Measurements from ENCODE around the gene BCAS3. TPM values are rescaled to one million over a fixed set of nuclear protein-coding genes. Genes with fewer than 3 reads are reported as not detected.

BCAS3 gene
- polyA plus RNA-seq, 1 donor from 2014 or later = 21.6 TPM

GRCh38 chr17:61323003-61323908 lies 645.6 kb downstream of the BCAS3 start:
- H3K27ac ChIP-seq (ENCODE audit: low read length) = no peak overlapping the region

More at GRCh38 chr17:61323003-61323908, 645.6 kb downstream of the BCAS3 start:
- H3K36me3 ChIP-seq (ENCODE audit: insufficient read depth, low read length) = no peaks in the 10 kb centered on the region
- no peaks in the 10 kb centered on the region for H3K79me2 ChIP-seq (replicated peaks; ENCODE audit: insufficient read depth, low read length)
- H3F3A ChIP-seq (ENCODE audit: insufficient read depth, low read length, poor library complexity, severe bottlenecking) = no peaks in the 10 kb centered on the region
- H3K4me2 ChIP-seq (ENCODE audit: low read length) = no peak overlapping the region
- no peaks in the 10 kb centered on the region for H4K20me1 ChIP-seq (ENCODE audit: insufficient read depth)
- TF ChIP-seq POLR2AphosphoS5 (IDR thresholded peaks at IDR 0.05) (no peak), SMC3 (conservative IDR thresholded peaks at IDR 0.05; ENCODE audit: poor library complexity) (no peak), EZH2 (IDR thresholded peaks at IDR 0.05; ENCODE audit: borderline replicate concordance, insufficient read depth, low read length, poor library complexity, severe bottlenecking) (no peak), TAF1 (IDR thresholded peaks at IDR 0.05; ENCODE audit: low read depth) (no peak), MXI1 (conservative IDR thresholded peaks at IDR 0.05; ENCODE audit: poor library complexity, severe bottlenecking) (no peak), CTCF (IDR thresholded peaks at IDR 0.05; ENCODE audit: poor library complexity, severe bottlenecking) (no peak), RAD21 (conservative IDR thresholded peaks at IDR 0.05) (no peak), REST (IDR thresholded peaks at IDR 0.05; ENCODE audit: borderline replicate concordance) (no peak), EP300 (conservative IDR thresholded peaks at IDR 0.05; ENCODE audit: poor library complexity, severe bottlenecking) (no peak)
- no peaks in the 10 kb centered on the region for H3K9me3 ChIP-seq (ENCODE audit: low read length)
- H3K9me2 ChIP-seq (ENCODE audit: insufficient read depth, low read length) = no peaks in the 10 kb centered on the region
- no peak overlapping the region for H3K9ac ChIP-seq (ENCODE audit: low read length)
- H3K4me3 ChIP-seq (ENCODE audit: low read length) = no peak overlapping the region
- no peak overlapping the region for H2AFZ ChIP-seq (ENCODE audit: low read depth, low read length)
- no peaks in the 10 kb centered on the region for H3K27me3 ChIP-seq (ENCODE audit: insufficient read depth, low read depth, low read length)
